Endothelial cell of umbilical vein (primary cell): Measurements from ENCODE around the gene FIBCD1. TPM values are rescaled to one million over a fixed set of nuclear protein-coding genes. Genes with fewer than 3 reads are reported as not detected.
A peak's percentile ranks its signal among the peaks of the same experiment; 100 is the strongest.

Source experiments
- BruUV-seq: library from RNA; stranded (reverse); fragments of 400-500 nt; replicated peaks from 2 replicates; lab custom pipeline; 2021; lab: Mats Ljungman, UMichigan
- CTCF ChIA-PET: fragments of 300-600, 350-600 bp; sonication (Branson Sonifier 250); formaldehyde crosslinking; loops from one replicate; lab custom pipeline; 2021; ENCODE audit warnings: antibody characterized with exemption, inconsistent platforms; lab: Charles Lee
- POLR2A ChIA-PET: fragments of 300-600, 350-600 bp; sonication (Branson Sonifier 250); formaldehyde crosslinking; loops from one replicate; lab custom pipeline; 2021; ENCODE audit warnings: antibody characterized with exemption, inconsistent platforms; lab: Charles Lee
- DNase-seq: peaks from one replicate; pipeline ENCODE4 v3.0.0-alpha.2; 2011; ENCODE audit warnings: low read depth, low spot score
- FAIRE-seq: peaks from 2 replicates; lab custom pipeline; 2011; peaks lifted over from hg19 to GRCh38; lab: Jason Lieb, UNC
- H2AFZ ChIP-seq: 2 replicates; pipeline ENCODE4 v1.6.0; 2012; ENCODE audit warnings: low read depth, low read length, control low read depth, inconsistent platforms
- H3K27ac ChIP-seq: 2 replicates; pipeline ENCODE4 v1.5.1; 2011; ENCODE audit warnings: low read depth, mild to moderate bottlenecking, control low read depth, low read length, moderate library complexity; ENCODE audit not compliant: insufficient read depth
- H3K27me3 ChIP-seq, 2 experiments: 2 replicates each; pipeline versions ENCODE4 v1.6.0 to v1.6.1; 2011; ENCODE audit warnings: low read length in 2 of 2, mixed read lengths in 1 of 2; ENCODE audit not compliant: control insufficient read depth in 2 of 2, insufficient read depth in 2 of 2
- H3K36me3 ChIP-seq, 2 experiments: 2 replicates in 1 of 2; 3 replicates in 1 of 2; pipeline ENCODE4 v1.5.1; 2011; ENCODE audit warnings: low read length in 2 of 2, mild to moderate bottlenecking in 1 of 2, moderate library complexity in 1 of 2; ENCODE audit not compliant: control insufficient read depth in 2 of 2, insufficient read depth in 2 of 2; ENCODE audit errors: extremely low read depth in 1 of 2
- H3K4me1 ChIP-seq: 3 replicates; pipeline ENCODE4 v1.5.1; 2011; ENCODE audit warnings: mild to moderate bottlenecking, low read length; ENCODE audit not compliant: control insufficient read depth, insufficient read depth; ENCODE audit errors: extremely low read depth
- H3K4me2 ChIP-seq: 2 replicates; pipeline ENCODE4 v1.6.1; 2011; ENCODE audit warnings: low read length, control low read depth, mixed read lengths; ENCODE audit not compliant: insufficient read depth
- H3K4me3 ChIP-seq, 3 experiments: fragments of 200-600 bp in 1 of 3; sonication (generic), shearing (Covaris generic) in 1 of 3; replicated peaks in 1 of 3; 2 replicates each; pipeline ENCODE4 v1.5.1; 2011 to 2016; ENCODE audit warnings: control low read depth in 3 of 3, low read length in 3 of 3, mild to moderate bottlenecking in 2 of 3, inconsistent platforms in 1 of 3, low read depth in 1 of 3, moderate library complexity in 1 of 3; ENCODE audit not compliant: insufficient read depth in 1 of 3
- H3K79me2 ChIP-seq: 2 replicates; pipeline ENCODE4 v1.6.0; 2012; ENCODE audit warnings: low read length, inconsistent platforms; ENCODE audit not compliant: control insufficient read depth, insufficient read depth
- H3K9ac ChIP-seq: replicated peaks from 2 replicates; pipeline ENCODE3; 2011; ENCODE audit warnings: low read length, control low read depth; ENCODE audit not compliant: insufficient read depth; ENCODE audit errors: extremely low read depth
- H3K9me1 ChIP-seq: replicated peaks from 3 replicates; pipeline ENCODE4 v1.6.0; 2011; ENCODE audit warnings: mild to moderate bottlenecking, low read length; ENCODE audit not compliant: control insufficient read depth, insufficient read depth; ENCODE audit errors: extremely low read depth
- H3K9me3 ChIP-seq: replicated peaks from 2 replicates; pipeline ENCODE4 v1.5.1; 2012; ENCODE audit warnings: low read length, inconsistent platforms; ENCODE audit not compliant: control insufficient read depth, insufficient read depth
- H4K20me1 ChIP-seq: replicated peaks from 2 replicates; pipeline ENCODE3; 2011; ENCODE audit warnings: mild to moderate bottlenecking, low read length; ENCODE audit not compliant: control insufficient read depth, insufficient read depth; ENCODE audit errors: extremely low read depth
- CTCF ChIP-seq, 2 donors: IDR thresholded peaks; 1 replicate in 1 of 2; 2 replicates in 1 of 2; pipeline ENCODE4 v1.5.1; 2011; ENCODE audit warnings: low read length in 2 of 2, mild to moderate bottlenecking in 2 of 2, moderate library complexity in 2 of 2, control low read depth in 1 of 2, inconsistent platforms in 1 of 2, low read depth in 1 of 2; ENCODE audit not compliant: insufficient read depth in 1 of 2; ENCODE audit errors: extremely low read depth in 1 of 2
- EZH2 ChIP-seq: IDR thresholded peaks from 2 replicates; pipeline ENCODE4 v1.6.1; 2012; ENCODE audit warnings: borderline replicate concordance, low read depth, mild to moderate bottlenecking, moderate library complexity, low read length, inconsistent platforms; ENCODE audit not compliant: severe bottlenecking
- FOS ChIP-seq: IDR thresholded peaks from 2 replicates; pipeline ENCODE4 v1.6.1; 2011; ENCODE audit warnings: mild to moderate bottlenecking, low read length, moderate library complexity, borderline replicate concordance; ENCODE audit not compliant: insufficient read depth
- GATA2 ChIP-seq: IDR thresholded peaks from 2 replicates; pipeline ENCODE4 v1.7.0; 2011; ENCODE audit warnings: low read depth, mild to moderate bottlenecking, moderate library complexity, mixed read lengths, low read length; ENCODE audit not compliant: insufficient read length, insufficient read depth
- JUN ChIP-seq: IDR thresholded peaks from 2 replicates; pipeline ENCODE4 v1.6.1; 2011; ENCODE audit warnings: borderline replicate concordance, low read depth; ENCODE audit not compliant: insufficient read length, insufficient read depth
- MAX ChIP-seq: IDR thresholded peaks from 2 replicates; pipeline ENCODE4 v1.6.1; 2011; ENCODE audit not compliant: insufficient read depth, insufficient read length
- MYC ChIP-seq: IDR thresholded peaks from one replicate; pipeline ENCODE4 v1.6.1; 2011; ENCODE audit warnings: mild to moderate bottlenecking, low read depth, low read length
- POLR2A ChIP-seq: IDR thresholded peaks from 2 replicates; pipeline ENCODE4 v1.6.1; 2012; ENCODE audit warnings: low read depth, mild to moderate bottlenecking, control low read depth, low read length
- POLR2AphosphoS5 ChIP-seq: IDR thresholded peaks from 2 replicates; pipeline ENCODE4 v1.6.1; 2012; ENCODE audit warnings: low read depth, mild to moderate bottlenecking, control low read depth, low read length, moderate library complexity; ENCODE audit not compliant: insufficient read depth
- dilution Hi-C: fragments of 300-500 bp; cut with MboI; formaldehyde crosslinking; loops from one replicate; pipeline ENCODE4 v1.15.0; 2019; ENCODE audit warnings: low sequenced_read_pairs; ENCODE audit not compliant: extremely low pct_ligation_motif_present
- intact Hi-C: fragments of 100-400 bp; cut with micrococcal nuclease; formaldehyde crosslinking; loops from one replicate; pipeline ENCODE4 v1.10.0; 2022
- polyA plus RNA-seq, 4 experiments: library from polyadenylated mRNA; depleted of rRNA in 3 of 4; stranded (reverse) in 3 of 4; unstranded in 1 of 4; fragments of >200 nt; gene quantifications; 2 replicates each; pipeline versions ENCODE4 v1.2.1 to v1.2.3, GENCODE V29; 2011 to 2012; ENCODE audit warnings: missing spikeins in 1 of 4
- total RNA-seq: library from RNA; stranded (reverse); gene quantifications from 2 replicates; pipeline ENCODE4 v1.2.3, GENCODE V29; 2021

FIBCD1 gene
- total and polyA plus RNA-seq, 2 donors (not counting 3 experiments of a cell fraction or from before 2014, with no cell fraction given) = 0.14 TPM; not detected in 1

- Histone ChIP-seq H3K79me2 (peaks cover 87% of the 10 kb centered on the region), H4K20me1 (no peaks in the 10 kb centered on the region), H3K27ac (peak overlapping the region; percentile 84), H3K9ac (peak overlapping the region; percentile 49), H3K9me1 (no peaks in the 10 kb centered on the region), H3K36me3 (peaks cover 28 to 29% of the 10 kb centered on the region in 2 experiments), H3K4me3 (no peak overlapping the region), H2AFZ (no peak overlapping the region), H3K9me3 (no peaks in the 10 kb centered on the region), H3K4me1 (peaks cover 34% of the 10 kb centered on the region), H3K27me3 (no peaks in the 10 kb centered on the region), H3K4me2 (no peak overlapping the region)
- TF ChIP-seq MAX (no peak), JUN (no peak), GATA2 (no peak), CTCF (IDR thresholded peaks at IDR 0.05; ENCODE audit: extremely low read depth in 1 of 2, insufficient read depth in 1 of 2, low read depth in 1 of 2, low read length in 2 of 2) (no peak), POLR2A (no peak), POLR2AphosphoS5 (no peak), FOS (no peak), EZH2 (no peak), MYC (no peak)
- TSS peak; percentile 10 for BruUV-seq
- FAIRE-seq (no peak), DNase-seq (no peak)
- ChIA-PET CTCF (interaction anchor here (0.7 to 2.5 kb wide), 16 partner anchors 9 to 158 kb away, joined by 3 to 16 read pairs (median 3); no protein-coding TSS in a partner anchor), POLR2A (no interaction called here)
- intact Hi-C loops = loop anchor here (1.0 kb wide), 1 partner anchor 12 kb away; no protein-coding TSS in a partner anchor
- dilution Hi-C loops = loop anchor here (25.0 kb wide), 1 partner anchor 172 kb away; the partner anchor contains the start of gene EXOSC2
Measured at GRCh38 chr9:130858739-130859705, 80.0 kb downstream of the FIBCD1 start.
